Measurements from ENCODE around the gene FAM156B. TPM values are rescaled to one million over a fixed set of nuclear protein-coding genes. Genes with fewer than 3 reads are reported as not detected.
"Not testable (repeated sequence)": the region's sequence is repeated elsewhere in the genome, so short reads cannot be mapped to it uniquely, and the experiment has no call there.

Gene FAM156B, protein sequence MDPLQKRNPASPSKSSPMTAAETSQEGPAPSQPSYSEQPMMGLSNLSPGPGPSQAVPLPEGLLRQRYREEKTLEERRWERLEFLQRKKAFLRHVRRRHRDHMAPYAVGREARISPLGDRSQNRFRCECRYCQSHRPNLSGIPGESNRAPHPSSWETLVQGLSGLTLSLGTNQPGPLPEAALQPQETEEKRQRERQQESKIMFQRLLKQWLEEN
- polyA plus RNA-seq (57.9 and 111 TPM in 2 replicates), polyA minus RNA-seq (21.2 and 33.1 TPM in 2 replicates)

DNA sequence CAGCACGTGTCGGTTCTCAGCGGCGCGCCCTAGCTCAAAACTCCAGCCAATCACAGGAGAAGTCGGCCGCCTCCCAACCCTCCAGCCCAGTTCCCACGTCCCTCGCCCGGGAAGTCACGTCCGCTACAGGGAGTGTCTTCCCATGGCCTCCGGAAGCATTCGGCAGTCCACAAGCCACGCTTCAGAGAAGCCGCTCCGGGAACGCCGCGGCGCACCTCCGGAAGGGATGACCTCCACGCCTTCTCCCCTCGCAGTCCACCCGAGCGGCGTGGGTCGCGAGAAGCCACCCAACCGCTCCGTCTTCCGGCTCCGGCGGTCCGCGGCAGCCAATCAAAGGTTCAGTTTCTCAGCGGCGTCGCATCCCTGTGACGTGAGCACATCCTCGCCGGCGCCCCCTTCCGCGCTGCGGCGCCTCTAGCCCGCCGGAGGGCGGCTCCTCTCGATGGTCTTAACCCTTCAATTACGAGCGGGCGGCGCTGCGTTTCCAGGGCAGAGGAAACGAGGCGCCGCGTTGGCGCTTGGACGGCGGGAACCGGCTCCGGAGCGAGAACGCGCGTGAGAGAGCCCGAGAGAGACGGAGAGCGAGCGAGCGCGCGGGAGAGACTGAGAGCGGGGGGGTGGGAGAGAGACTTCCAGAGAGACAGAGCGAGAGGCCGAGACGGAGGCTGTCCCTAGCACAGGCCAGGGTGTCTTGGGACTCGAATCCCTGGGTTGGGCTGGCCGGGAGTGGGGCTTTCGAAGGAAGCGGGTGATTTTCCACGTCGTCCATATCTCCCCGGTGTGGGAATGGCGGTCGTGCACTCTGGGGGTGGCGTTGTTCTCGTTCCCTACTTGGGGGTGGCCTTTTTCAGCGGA is at the start of gene FAM156B:
FAM156B (plus strand) TSS at position 476 of the 855 bp plus-strand sequence. CDS start 9,896 bp downstream, outside the sequence.
- H3K9me2 ChIP-seq (ENCODE audit: insufficient read depth, low read length); H3K27me3 ChIP-seq (ENCODE audit: insufficient read depth, low read depth, low read length); H3K36me3 ChIP-seq (ENCODE audit: insufficient read depth, low read length); H3K79me2 ChIP-seq (replicated peaks; ENCODE audit: insufficient read depth, low read length); H2AFZ ChIP-seq (ENCODE audit: low read depth, low read length); H3K4me3 ChIP-seq (ENCODE audit: low read length); H3K9ac ChIP-seq (ENCODE audit: low read length); H3K4me2 ChIP-seq (ENCODE audit: low read length); H3K9me3 ChIP-seq (ENCODE audit: low read length); H4K20me1 ChIP-seq (ENCODE audit: insufficient read depth); H3F3A ChIP-seq (ENCODE audit: insufficient read depth, low read length, poor library complexity, severe bottlenecking); H3K27ac ChIP-seq (ENCODE audit: low read length): not testable (repeated sequence)

DNA sequence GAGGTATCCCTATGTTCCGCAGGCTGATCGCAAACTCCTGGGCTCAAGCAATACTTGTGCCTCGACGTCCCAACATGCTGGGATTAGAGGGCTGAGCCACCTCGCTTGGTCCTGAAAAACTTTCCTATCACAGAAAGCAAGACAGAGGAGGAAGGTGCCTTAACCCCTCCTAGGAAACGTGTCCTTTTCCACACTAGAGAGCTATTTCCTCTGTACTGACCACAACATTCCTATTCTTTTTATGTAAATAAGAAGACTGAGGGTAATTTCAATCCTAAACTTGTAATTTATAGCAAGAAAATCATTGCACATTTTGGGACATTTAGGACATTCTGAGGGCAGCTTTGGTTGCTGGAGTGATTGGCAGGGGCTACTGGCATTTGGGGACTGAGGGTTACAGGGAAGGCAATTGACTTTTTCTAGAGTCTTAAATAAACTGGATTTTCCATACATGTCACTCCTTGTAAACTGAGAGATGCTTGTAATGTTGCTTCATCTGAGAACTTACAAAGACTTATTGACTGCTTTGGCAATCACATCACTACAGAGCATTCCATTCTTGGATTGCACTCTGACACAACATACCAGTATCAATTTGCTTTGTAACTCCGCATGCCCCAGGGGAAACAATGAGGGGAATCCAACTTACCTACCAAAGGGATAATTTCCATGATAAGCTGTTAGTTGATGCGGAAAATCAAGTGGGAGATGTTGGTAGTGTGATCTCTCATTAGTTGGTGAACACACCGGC is 44.8 kb upstream of the FAM156B start:
- Histone ChIP-seq H3K36me3 (ENCODE audit: insufficient read depth, low read length) (no peaks in the 10 kb centered on the region), H3K27ac (ENCODE audit: low read length) (no peak overlapping the region), H2AFZ (ENCODE audit: low read depth, low read length) (no peak overlapping the region), H3F3A (ENCODE audit: insufficient read depth, low read length, poor library complexity, severe bottlenecking) (no peaks in the 10 kb centered on the region), H3K79me2 (replicated peaks; ENCODE audit: insufficient read depth, low read length) (no peaks in the 10 kb centered on the region), H3K9me3 (ENCODE audit: low read length) (no peaks in the 10 kb centered on the region), H3K27me3 (ENCODE audit: insufficient read depth, low read depth, low read length) (no peaks in the 10 kb centered on the region), H4K20me1 (ENCODE audit: insufficient read depth) (no peaks in the 10 kb centered on the region), H3K9ac (ENCODE audit: low read length) (no peak overlapping the region), H3K4me3 (ENCODE audit: low read length) (no peak overlapping the region), H3K9me2 (ENCODE audit: insufficient read depth, low read length) (no peaks in the 10 kb centered on the region), H3K4me2 (ENCODE audit: low read length) (no peak overlapping the region)
- no peak for TF ChIP-seq EP300 (conservative IDR thresholded peaks at IDR 0.05; ENCODE audit: poor library complexity, severe bottlenecking)
- no peak for TF ChIP-seq SMC3 (conservative IDR thresholded peaks at IDR 0.05; ENCODE audit: poor library complexity)
- TF ChIP-seq TAF1 (IDR thresholded peaks at IDR 0.05; ENCODE audit: low read depth): no peak
- TF ChIP-seq POLR2AphosphoS5 (IDR thresholded peaks at IDR 0.05): no peak
- TF ChIP-seq, protein P1, sequence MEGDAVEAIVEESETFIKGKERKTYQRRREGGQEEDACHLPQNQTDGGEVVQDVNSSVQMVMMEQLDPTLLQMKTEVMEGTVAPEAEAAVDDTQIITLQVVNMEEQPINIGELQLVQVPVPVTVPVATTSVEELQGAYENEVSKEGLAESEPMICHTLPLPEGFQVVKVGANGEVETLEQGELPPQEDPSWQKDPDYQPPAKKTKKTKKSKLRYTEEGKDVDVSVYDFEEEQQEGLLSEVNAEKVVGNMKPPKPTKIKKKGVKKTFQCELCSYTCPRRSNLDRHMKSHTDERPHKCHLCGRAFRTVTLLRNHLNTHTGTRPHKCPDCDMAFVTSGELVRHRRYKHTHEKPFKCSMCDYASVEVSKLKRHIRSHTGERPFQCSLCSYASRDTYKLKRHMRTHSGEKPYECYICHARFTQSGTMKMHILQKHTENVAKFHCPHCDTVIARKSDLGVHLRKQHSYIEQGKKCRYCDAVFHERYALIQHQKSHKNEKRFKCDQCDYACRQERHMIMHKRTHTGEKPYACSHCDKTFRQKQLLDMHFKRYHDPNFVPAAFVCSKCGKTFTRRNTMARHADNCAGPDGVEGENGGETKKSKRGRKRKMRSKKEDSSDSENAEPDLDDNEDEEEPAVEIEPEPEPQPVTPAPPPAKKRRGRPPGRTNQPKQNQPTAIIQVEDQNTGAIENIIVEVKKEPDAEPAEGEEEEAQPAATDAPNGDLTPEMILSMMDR (IDR thresholded peaks at IDR 0.05; ENCODE audit: poor library complexity, severe bottlenecking): no peak
- TF ChIP-seq, protein P2, sequence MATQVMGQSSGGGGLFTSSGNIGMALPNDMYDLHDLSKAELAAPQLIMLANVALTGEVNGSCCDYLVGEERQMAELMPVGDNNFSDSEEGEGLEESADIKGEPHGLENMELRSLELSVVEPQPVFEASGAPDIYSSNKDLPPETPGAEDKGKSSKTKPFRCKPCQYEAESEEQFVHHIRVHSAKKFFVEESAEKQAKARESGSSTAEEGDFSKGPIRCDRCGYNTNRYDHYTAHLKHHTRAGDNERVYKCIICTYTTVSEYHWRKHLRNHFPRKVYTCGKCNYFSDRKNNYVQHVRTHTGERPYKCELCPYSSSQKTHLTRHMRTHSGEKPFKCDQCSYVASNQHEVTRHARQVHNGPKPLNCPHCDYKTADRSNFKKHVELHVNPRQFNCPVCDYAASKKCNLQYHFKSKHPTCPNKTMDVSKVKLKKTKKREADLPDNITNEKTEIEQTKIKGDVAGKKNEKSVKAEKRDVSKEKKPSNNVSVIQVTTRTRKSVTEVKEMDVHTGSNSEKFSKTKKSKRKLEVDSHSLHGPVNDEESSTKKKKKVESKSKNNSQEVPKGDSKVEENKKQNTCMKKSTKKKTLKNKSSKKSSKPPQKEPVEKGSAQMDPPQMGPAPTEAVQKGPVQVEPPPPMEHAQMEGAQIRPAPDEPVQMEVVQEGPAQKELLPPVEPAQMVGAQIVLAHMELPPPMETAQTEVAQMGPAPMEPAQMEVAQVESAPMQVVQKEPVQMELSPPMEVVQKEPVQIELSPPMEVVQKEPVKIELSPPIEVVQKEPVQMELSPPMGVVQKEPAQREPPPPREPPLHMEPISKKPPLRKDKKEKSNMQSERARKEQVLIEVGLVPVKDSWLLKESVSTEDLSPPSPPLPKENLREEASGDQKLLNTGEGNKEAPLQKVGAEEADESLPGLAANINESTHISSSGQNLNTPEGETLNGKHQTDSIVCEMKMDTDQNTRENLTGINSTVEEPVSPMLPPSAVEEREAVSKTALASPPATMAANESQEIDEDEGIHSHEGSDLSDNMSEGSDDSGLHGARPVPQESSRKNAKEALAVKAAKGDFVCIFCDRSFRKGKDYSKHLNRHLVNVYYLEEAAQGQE (IDR thresholded peaks at IDR 0.05; ENCODE audit: borderline replicate concordance): no peak
- TF ChIP-seq MXI1 (conservative IDR thresholded peaks at IDR 0.05; ENCODE audit: poor library complexity, severe bottlenecking): no peak
- no peak for TF ChIP-seq EZH2 (IDR thresholded peaks at IDR 0.05; ENCODE audit: borderline replicate concordance, insufficient read depth, low read length, poor library complexity, severe bottlenecking)

DNA sequence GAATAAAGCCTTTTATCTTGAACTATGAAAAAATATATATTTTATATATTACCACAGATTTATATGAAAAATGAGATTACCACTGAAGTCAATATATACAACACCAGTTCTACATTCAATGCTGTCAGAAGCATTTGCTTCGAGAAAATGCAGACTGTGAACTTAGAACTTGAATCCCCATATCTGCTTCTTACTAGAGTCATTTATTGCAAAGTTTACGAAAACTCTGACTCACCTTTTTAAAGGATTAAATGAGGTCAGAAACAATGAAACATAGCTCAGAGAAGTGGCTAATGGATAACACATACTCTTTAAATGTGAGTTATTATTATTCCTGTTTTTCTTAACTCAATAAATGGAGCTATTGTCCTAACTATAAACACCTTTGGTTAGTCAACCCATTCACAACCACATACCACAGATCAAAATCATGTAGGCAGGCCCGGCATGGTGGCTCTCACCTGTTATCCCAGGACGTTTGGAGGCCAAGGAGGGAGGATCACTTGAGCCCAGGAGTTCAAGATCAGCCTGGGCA is 40.1 kb upstream of the FAM156B start:
- not testable (repeated sequence) for H3K27me3 ChIP-seq (ENCODE audit: insufficient read depth, low read depth, low read length); H3K4me2 ChIP-seq (ENCODE audit: low read length); H2AFZ ChIP-seq (ENCODE audit: low read depth, low read length)

More for the DNA sequence above, 40.1 kb upstream of the FAM156B start:
- not testable (repeated sequence) for H3K36me3 ChIP-seq (ENCODE audit: insufficient read depth, low read length); H3K9ac ChIP-seq (ENCODE audit: low read length); H3F3A ChIP-seq (ENCODE audit: insufficient read depth, low read length, poor library complexity, severe bottlenecking); H4K20me1 ChIP-seq (ENCODE audit: insufficient read depth); H3K9me2 ChIP-seq (ENCODE audit: insufficient read depth, low read length); H3K79me2 ChIP-seq (replicated peaks; ENCODE audit: insufficient read depth, low read length); H3K27ac ChIP-seq (ENCODE audit: low read length); H3K4me3 ChIP-seq (ENCODE audit: low read length); H3K9me3 ChIP-seq (ENCODE audit: low read length)
